PC-9 (cell line): ENCODE data around the gene HHATL. TPM values are rescaled to one million over a fixed set of nuclear protein-coding genes. Genes with fewer than 3 reads are reported as not detected.

Source experiments
- BruUV-seq: library from RNA; stranded (reverse); fragments of 400-500 nt; replicated peaks from 2 replicates; lab custom pipeline; 2021; lab: Mats Ljungman, UMichigan
- CTCF ChIA-PET: fragments of 300-600 bp; sonication (Branson Sonifier 250); formaldehyde crosslinking; loops from one replicate; lab custom pipeline; 2022; ENCODE audit warnings: antibody characterized with exemption; lab: Charles Lee
- POLR2A ChIA-PET: fragments of 300-600 bp; sonication (Branson Sonifier 250); formaldehyde crosslinking; loops from one replicate; lab custom pipeline; 2022; ENCODE audit warnings: antibody characterized with exemption; ENCODE audit not compliant: unreplicated experiment; lab: Charles Lee
- DNase-seq, 2 experiments: peaks; one replicate each; pipeline versions ENCODE4 v3.0.0 to v3.0.0-alpha.2; 2015 to 2022; ENCODE audit warnings: mixed read lengths in 1 of 2
- H2AFZ ChIP-seq: fragments of 200-600 bp; sonication (generic); 2 replicates; pipeline ENCODE4 v1.8.1; 2017; ENCODE audit warnings: antibody characterized with exemption
- H3F3A ChIP-seq: fragments of 200-600 bp; sonication (generic); 2 replicates; pipeline ENCODE4 v1.8.1; 2017; ENCODE audit warnings: antibody characterized with exemption, mild to moderate bottlenecking, low read depth; ENCODE audit not compliant: insufficient read depth
- H3K27ac ChIP-seq: fragments of 200-600 bp; sonication (generic); 2 replicates; pipeline ENCODE4 v1.6.1; 2016; ENCODE audit warnings: mixed run types
- H3K27me3 ChIP-seq: fragments of 200-600 bp; sonication (generic); 2 replicates; pipeline ENCODE4 v1.6.1; 2016; ENCODE audit warnings: low read depth, mixed run types; ENCODE audit not compliant: insufficient read depth
- H3K36me3 ChIP-seq: fragments of 200-600 bp; sonication (generic); 2 replicates; pipeline ENCODE4 v1.6.1; 2016; ENCODE audit warnings: low read depth, mixed run types
- H3K4me1 ChIP-seq: fragments of 200-600 bp; sonication (generic); replicated peaks from 2 replicates; pipeline ENCODE4 v1.6.1; 2016; ENCODE audit warnings: mixed run types; ENCODE audit not compliant: insufficient read depth
- H3K4me2 ChIP-seq: fragments of 200-600 bp; sonication (generic); 2 replicates; pipeline ENCODE4 v1.6.1; 2017; ENCODE audit warnings: mixed run types
- H3K4me3 ChIP-seq: fragments of 200-600 bp; sonication (generic); 2 replicates; pipeline ENCODE4 v1.6.1; 2016; ENCODE audit warnings: mixed run types
- H3K79me2 ChIP-seq: fragments of 200-600 bp; sonication (generic); 2 replicates; pipeline ENCODE4 v1.6.1; 2017; ENCODE audit warnings: low read depth, mixed run types
- H3K9me2 ChIP-seq: fragments of 200-600 bp; sonication (generic); 2 replicates; pipeline ENCODE4 v1.8.1; 2017; ENCODE audit warnings: mild to moderate bottlenecking; ENCODE audit not compliant: insufficient read depth
- H3K9me3 ChIP-seq: fragments of 200-600 bp; sonication (generic); 2 replicates; pipeline ENCODE4 v1.8.1; 2016; ENCODE audit warnings: low read depth; ENCODE audit not compliant: insufficient read depth
- H4K20me1 ChIP-seq: fragments of 200-600 bp; sonication (generic); 2 replicates; pipeline ENCODE4 v1.8.1; 2017; ENCODE audit not compliant: insufficient read depth
- CTCF ChIP-seq: fragments of 200-600 bp; sonication (generic); conservative IDR thresholded peaks from 2 replicates; pipeline ENCODE4 v1.6.1; 2017; ENCODE audit warnings: mixed run types, antibody characterized with exemption, mild to moderate bottlenecking, moderate library complexity
- EZH2 ChIP-seq: fragments of 200-600 bp; sonication (generic); IDR thresholded peaks from 2 replicates; pipeline ENCODE4 v1.8.0; 2017; ENCODE audit warnings: antibody characterized with exemption, low read depth
- intact Hi-C: fragments of 100-400 bp; cut with micrococcal nuclease; formaldehyde crosslinking; loops from one replicate; pipeline ENCODE4 v1.10.0; 2022; ENCODE audit not compliant: unreplicated experiment
- total RNA-seq: library from RNA; stranded (reverse); gene quantifications from 2 replicates; pipeline ENCODE4 v1.2.3, GENCODE V29; 2021

Gene HHATL
- total RNA-seq, 1 experiment from 2014 or later = not detected

- H3K36me3 ChIP-seq = no peaks in the 10 kb centered on the region
- CTCF ChIA-PET = interaction anchor here (0.6 kb wide), 1 partner anchor 89 kb away, joined by 15 read pairs; no protein-coding TSS in a partner anchor
Measured at GRCh38 chr3:42655331-42655888, 47.2 kb downstream of the HHATL start.

GRCh38 chr3:42654331-42655201 lies 48.0 kb downstream of the HHATL start:
- no TSS peak for BruUV-seq
- no peaks in the 10 kb centered on the region for H3K9me3 ChIP-seq
- peaks cover 18% of the 10 kb centered on the region; the same call in 1 of the 2 replicates for H3F3A ChIP-seq
- no peaks in the 10 kb centered on the region for H3K9me2 ChIP-seq
- DNase-seq = peak in 1 of 2 experiments; percentile 35
- TF ChIP-seq EZH2 = no peak
- no peak for TF ChIP-seq CTCF
- H4K20me1 ChIP-seq = no peaks in the 10 kb centered on the region
- peak overlapping the region; percentile 66 for H3K4me3 ChIP-seq
- no peak overlapping the region for H3K27ac ChIP-seq
- no peaks in the 10 kb centered on the region for H3K27me3 ChIP-seq
- H3K79me2 ChIP-seq = no peaks in the 10 kb centered on the region
- peaks cover 33% of the 10 kb centered on the region for H3K4me1 ChIP-seq
- CTCF ChIA-PET = interaction anchor here (0.6 kb wide), 1 partner anchor 90 kb away, joined by 15 read pairs; no protein-coding TSS in a partner anchor
- H3K4me2 ChIP-seq = peak overlapping the region; percentile 92
- H3K36me3 ChIP-seq = no peaks in the 10 kb centered on the region
- peak overlapping the region; percentile 77 for H2AFZ ChIP-seq
- intact Hi-C loops = no loop called here
- POLR2A ChIA-PET = no interaction called here

More at GRCh38 chr3:42655331-42655888, 47.2 kb downstream of the HHATL start:
- peaks cover 33% of the 10 kb centered on the region for H3K4me1 ChIP-seq
- H3K4me3 ChIP-seq = peak overlapping the region; percentile 60; the same call in 1 of the 2 replicates
- TF ChIP-seq EZH2 (no peak), CTCF (no peak)
- intact Hi-C loops = no loop called here
- H2AFZ ChIP-seq = no peak overlapping the region
- no peaks in the 10 kb centered on the region for H3K27me3 ChIP-seq
- peaks cover 18% of the 10 kb centered on the region; the same call in 1 of the 2 replicates for H3F3A ChIP-seq
- no peaks in the 10 kb centered on the region for H3K79me2 ChIP-seq
- peak overlapping the region; percentile 75 for H3K4me2 ChIP-seq
- H3K9me2 ChIP-seq = no peaks in the 10 kb centered on the region
- no peaks in the 10 kb centered on the region for H3K9me3 ChIP-seq
- DNase-seq = no peak
- H4K20me1 ChIP-seq = no peaks in the 10 kb centered on the region
- POLR2A ChIA-PET = no interaction called here
- no peak overlapping the region for H3K27ac ChIP-seq
- TSS peak; percentile 7 for BruUV-seq

GRCh38 chr3:42653560-42654330 lies 48.9 kb downstream of the HHATL start, which contains the start of gene ZBTB47:
Gene ZBTB47, plus strand, starts transcription at chr3:42653697. Its CDS starts 4,659 bp downstream, at chr3:42658356.
- no peaks in the 10 kb centered on the region for H3K9me2 ChIP-seq
- H3K27ac ChIP-seq = peak within 1 kb of the TSS; percentile 65
- intact Hi-C loops = loop anchor here (2.0 kb wide), 2 partner anchors 53 to 91 kb away; partner anchors contain the start of gene NKTR
- TF ChIP-seq CTCF (no peak), EZH2 (no peak)
- H3K9me3 ChIP-seq = no peaks in the 10 kb centered on the region
- H3K27me3 ChIP-seq = no peaks in the 10 kb centered on the region
- ChIA-PET CTCF (interaction anchor here (0.7 kb wide), 1 partner anchor 11 kb away, joined by 4 read pairs; no protein-coding TSS in a partner anchor), POLR2A (no interaction called here)
- TSS peak; percentile 18 for BruUV-seq
- peaks cover 18% of the 10 kb centered on the region; the same call in 1 of the 2 replicates for H3F3A ChIP-seq
- H4K20me1 ChIP-seq = no peaks in the 10 kb centered on the region
- H3K4me2 ChIP-seq = peak within 1 kb of the TSS; percentile 92
- DNase-seq = no peak
- H3K4me1 ChIP-seq = peaks cover 33% of the 10 kb centered on the region
- H3K79me2 ChIP-seq = no peaks in the 10 kb centered on the region
- no peaks in the 10 kb centered on the region for H3K36me3 ChIP-seq
- peak within 1 kb of the TSS; percentile 66 for H3K4me3 ChIP-seq
- H2AFZ ChIP-seq = peak within 1 kb of the TSS; percentile 77
